ENCODE data around the gene ZNF318. TPM values are rescaled to one million over a fixed set of nuclear protein-coding genes. Genes with fewer than 3 reads are reported as not detected.

ZNF318 gene
- total and polyA plus RNA-seq, 2 donors (not counting 3 experiments of a cell fraction or from before 2014, with no cell fraction given) = 7.1 to 13.6 TPM

- Histone ChIP-seq H4K20me1 (replicated peaks; ENCODE audit: control insufficient read depth, extremely low read depth, insufficient read depth, low read length) (no peaks in the 10 kb centered on the region), H3K27me3 (ENCODE audit: control insufficient read depth in 2 of 2, insufficient read depth in 2 of 2, low read length in 2 of 2) (no peaks in the 10 kb centered on the region), H3K4me2 (ENCODE audit: insufficient read depth, low read length) (no peak overlapping the region), H3K9ac (replicated peaks; ENCODE audit: extremely low read depth, insufficient read depth, low read length) (no peak overlapping the region), H3K9me3 (replicated peaks; ENCODE audit: control insufficient read depth, insufficient read depth, low read length) (no peaks in the 10 kb centered on the region), H3K4me3 (replicated peaks in 1 of 3; ENCODE audit: insufficient read depth in 1 of 3, low read depth in 1 of 3, low read length in 3 of 3) (no peak overlapping the region), H3K36me3 (ENCODE audit: control insufficient read depth in 2 of 2, extremely low read depth in 1 of 2, insufficient read depth in 2 of 2, low read length in 2 of 2) (peaks cover 0 to 18% of the 10 kb centered on the region in 2 experiments), H3K9me1 (replicated peaks; ENCODE audit: control insufficient read depth, extremely low read depth, insufficient read depth, low read length) (no peaks in the 10 kb centered on the region), H3K79me2 (ENCODE audit: control insufficient read depth, insufficient read depth, low read length) (no peaks in the 10 kb centered on the region), H3K4me1 (ENCODE audit: control insufficient read depth, extremely low read depth, insufficient read depth, low read length) (no peaks in the 10 kb centered on the region), H2AFZ (ENCODE audit: low read depth, low read length) (no peak overlapping the region), H3K27ac (ENCODE audit: insufficient read depth, low read depth, low read length) (no peak overlapping the region)
- TF ChIP-seq CTCF (IDR thresholded peaks at IDR 0.05; ENCODE audit: extremely low read depth in 1 of 2, insufficient read depth in 1 of 2, low read depth in 1 of 2, low read length in 2 of 2) = no peak
- TF ChIP-seq MAX (IDR thresholded peaks at IDR 0.05; ENCODE audit: insufficient read depth, insufficient read length) = no peak
- no peak for TF ChIP-seq POLR2A (IDR thresholded peaks at IDR 0.05; ENCODE audit: low read depth, low read length)
- TF ChIP-seq FOS (IDR thresholded peaks at IDR 0.05; ENCODE audit: borderline replicate concordance, insufficient read depth, low read length) = no peak
- TF ChIP-seq EZH2 (IDR thresholded peaks at IDR 0.05; ENCODE audit: borderline replicate concordance, low read depth, low read length, severe bottlenecking) = no peak
- TF ChIP-seq MYC (IDR thresholded peaks at IDR 0.05; ENCODE audit: low read depth, low read length) = no peak
- TF ChIP-seq GATA2 (IDR thresholded peaks at IDR 0.05; ENCODE audit: insufficient read depth, insufficient read length, low read depth, low read length) = no peak
- TF ChIP-seq JUN (IDR thresholded peaks at IDR 0.05; ENCODE audit: borderline replicate concordance, insufficient read depth, insufficient read length, low read depth) = no peak
- no peak for TF ChIP-seq POLR2AphosphoS5 (IDR thresholded peaks at IDR 0.05; ENCODE audit: insufficient read depth, low read depth, low read length)
- FAIRE-seq (no peak), DNase-seq (ENCODE audit: low read depth, low spot score) (no peak)
- dilution Hi-C loops (cut with MboI; ENCODE audit: extremely low pct_ligation_motif_present, low sequenced_read_pairs) (no loop called here), intact Hi-C loops (cut with micrococcal nuclease) (no loop called here)
- POLR2A ChIA-PET = no interaction called here
- BruUV-seq (replicated peaks) = no TSS peak
- CTCF ChIA-PET = interaction anchor here (1.7 to 5.0 kb wide), 2 partner anchors 61 to 73 kb away, joined by 5 to 49 read pairs; no protein-coding TSS in a partner anchor
These were observed 33.1 kb downstream of the ZNF318 start for GRCh38 chr6:43336382-43336781.
